Measurements from ENCODE around the gene PDE3A.

GRCh38 chr12:20653871-20654270, 285.5 kb downstream of the PDE3A start:
- TF ChIP-seq POLR2AphosphoS5 (IDR thresholded peaks at IDR 0.05; ENCODE audit: low read depth, low read length) (no peak), TCF12 (IDR thresholded peaks at IDR 0.05) (no peak)

All from SK-N-SH (cell line).